ENCODE measurements around the gene DAAM2.

The DAAM2 gene

GRCh38 chr6:39819228-39819627, 27.1 kb downstream of the DAAM2 start:
- DNase-seq (ENCODE audit: low spot score), result no peak

GRCh38 chr6:39819676-39820075, 27.5 kb downstream of the DAAM2 start:
- DNase-seq (ENCODE audit: low spot score), result no peak

GRCh38 chr6:39820553-39820952, 28.4 kb downstream of the DAAM2 start:
- no peak for DNase-seq (ENCODE audit: low spot score)

GRCh38 chr6:39821046-39821740, 29.0 kb downstream of the DAAM2 start:
- no peak for DNase-seq (ENCODE audit: low spot score)

GRCh38 chr6:39821742-39822532, 29.8 kb downstream of the DAAM2 start:
- no peak for DNase-seq (ENCODE audit: low spot score)

- DNase-seq (ENCODE audit: low spot score), result no peak
Measured at GRCh38 chr6:39822846-39823815, 31.0 kb downstream of the DAAM2 start.

- DNase-seq (ENCODE audit: low spot score), result no peak
Measured at GRCh38 chr6:39824030-39824926, 32.1 kb downstream of the DAAM2 start.

- no peak for DNase-seq (ENCODE audit: low spot score)
Measured at GRCh38 chr6:39829331-39829730, 37.2 kb downstream of the DAAM2 start.

- DNase-seq (ENCODE audit: low spot score), result no peak
Measured at GRCh38 chr6:39830444-39830843, 38.3 kb downstream of the DAAM2 start.

- DNase-seq (ENCODE audit: low spot score), result no peak
Measured at GRCh38 chr6:39831701-39832100, 39.5 kb downstream of the DAAM2 start.

GRCh38 chr6:39834278-39834677, 42.1 kb downstream of the DAAM2 start:
- DNase-seq (ENCODE audit: low spot score), result no peak

- DNase-seq (ENCODE audit: low spot score), result no peak
Measured at GRCh38 chr6:39834866-39835265, 42.7 kb downstream of the DAAM2 start.

- no peak for DNase-seq (ENCODE audit: low spot score)
Measured at GRCh38 chr6:39835821-39836295, 43.7 kb downstream of the DAAM2 start.

- DNase-seq (ENCODE audit: low spot score), result no peak
Measured at GRCh38 chr6:39836606-39837005, 44.4 kb downstream of the DAAM2 start.

- DNase-seq (ENCODE audit: low spot score), result no peak
Measured at GRCh38 chr6:39839445-39839844, 47.3 kb downstream of the DAAM2 start.

GRCh38 chr6:39840781-39841180, 48.6 kb downstream of the DAAM2 start:
- DNase-seq (ENCODE audit: low spot score), result no peak

GRCh38 chr6:39841291-39841690, 49.1 kb downstream of the DAAM2 start:
- no peak for DNase-seq (ENCODE audit: low spot score)

- DNase-seq (ENCODE audit: low spot score), result no peak
Measured at GRCh38 chr6:39841923-39842322, 49.7 kb downstream of the DAAM2 start.

- DNase-seq (ENCODE audit: low spot score), result no peak
Measured at GRCh38 chr6:39843305-39844020, 51.3 kb downstream of the DAAM2 start.

- DNase-seq (ENCODE audit: low spot score), result no peak
Measured at GRCh38 chr6:39844866-39845265, 52.7 kb downstream of the DAAM2 start.

GRCh38 chr6:39847221-39847620, 55.0 kb downstream of the DAAM2 start:
- DNase-seq (ENCODE audit: low spot score), result no peak

Data from CD4-positive, alpha-beta T cell treated with Interleukin-6 at 100 ng/mL for 8 hours (primary cell).